GM21825 (cell line): ENCODE results near the gene MYO9A.
"Not testable (repeated sequence)": the region's sequence is repeated elsewhere in the genome, so short reads cannot be mapped to it uniquely, and the experiment has no call there.

Source experiments
- ATAC-seq: cut with Tn5 transposase; IDR thresholded peaks from one replicate; pipeline ENCODE4 v1.9.1; 2021; ENCODE audit warnings: mild to moderate bottlenecking, moderate library complexity; ENCODE audit not compliant: unreplicated experiment

Gene MYO9A

DNA sequence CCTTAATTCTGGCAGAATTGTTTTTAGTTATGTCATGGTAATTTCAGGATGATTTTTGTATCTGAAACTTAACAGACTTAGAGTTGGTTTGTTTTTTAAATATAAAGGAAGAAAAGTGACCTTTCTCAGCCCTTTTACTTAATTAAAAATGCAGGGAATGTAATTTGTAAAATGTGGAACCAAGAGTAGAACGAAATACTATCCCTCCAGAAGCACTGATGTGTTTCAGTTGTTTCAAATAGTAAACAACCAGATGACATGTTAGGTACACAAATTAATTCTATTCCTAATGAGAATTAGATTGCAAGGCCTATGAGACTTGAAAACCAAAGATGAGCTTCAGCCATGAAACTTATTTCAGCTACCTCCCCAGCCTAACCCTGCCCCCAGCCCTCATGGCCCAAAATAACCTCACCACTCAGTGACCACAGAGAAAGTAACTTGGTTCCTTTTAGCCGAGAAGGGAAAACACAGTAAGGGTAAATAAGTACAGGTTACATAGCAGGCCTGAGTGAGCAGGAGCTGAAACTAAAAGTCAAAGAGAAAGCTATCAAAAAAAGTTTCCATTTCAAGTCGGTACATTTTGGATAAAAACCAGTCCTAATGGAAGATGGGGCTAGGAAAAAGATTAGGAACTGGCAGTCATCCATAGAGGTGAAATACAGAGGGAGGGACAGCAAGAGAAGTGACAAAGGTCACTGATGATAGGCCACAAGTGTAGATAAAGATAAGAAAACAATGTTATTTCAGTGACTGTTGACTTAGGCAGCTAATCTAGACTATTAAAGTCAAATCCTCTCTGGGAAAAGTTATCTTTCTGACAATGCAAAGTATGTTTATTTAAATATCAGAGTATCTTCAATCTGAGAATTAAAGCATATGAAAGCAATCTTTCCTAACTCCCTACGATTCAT is 23.5 kb upstream of the MYO9A start:
- peak; percentile 100 for ATAC-seq

- ATAC-seq = no peak
Measured at GRCh38 chr15:72140088-72140487, 22.1 kb upstream of the MYO9A start.

- no peak for ATAC-seq
Measured at GRCh38 chr15:72139667-72140066, 21.7 kb upstream of the MYO9A start.

DNA sequence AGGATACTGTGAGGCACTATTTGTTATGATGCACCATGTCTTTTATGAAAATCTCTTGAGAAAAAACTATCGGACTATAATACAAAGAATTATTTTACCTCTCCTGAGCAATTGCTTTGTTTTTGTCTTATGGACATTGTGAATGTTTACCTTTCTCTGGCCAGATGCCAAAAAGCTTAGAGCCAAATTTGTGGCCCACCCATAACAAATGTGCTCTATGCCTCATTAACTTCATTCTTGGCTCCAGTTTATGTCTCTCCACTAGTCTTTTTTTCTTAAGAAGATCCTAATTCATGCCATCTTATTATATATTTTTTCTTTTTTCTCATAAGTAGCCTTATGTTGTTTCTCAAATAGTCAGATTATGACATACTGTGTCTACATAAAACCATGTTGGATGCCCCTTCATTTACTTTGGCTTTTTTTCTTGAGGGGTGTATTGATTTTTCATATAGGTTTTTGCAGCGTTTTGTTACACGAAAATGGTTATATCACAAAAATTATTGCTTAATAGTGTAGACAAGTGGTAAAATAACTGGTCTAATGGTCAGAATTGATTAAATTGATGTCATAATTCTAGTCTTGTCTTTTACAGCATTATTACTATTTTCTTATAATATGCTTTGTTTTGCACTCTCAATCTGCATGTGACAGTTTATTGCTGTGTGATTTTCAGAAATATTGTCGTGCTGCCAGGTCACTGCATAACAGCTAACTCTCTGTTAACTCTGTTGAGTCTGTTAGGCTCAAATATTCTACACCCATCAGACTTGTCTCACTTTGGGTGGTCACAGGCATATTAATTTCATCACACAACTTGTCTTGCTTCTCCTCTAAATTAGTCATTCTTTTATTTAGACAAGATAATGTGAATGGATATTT is 18.5 kb upstream of the MYO9A start:
- no peak for ATAC-seq

DNA sequence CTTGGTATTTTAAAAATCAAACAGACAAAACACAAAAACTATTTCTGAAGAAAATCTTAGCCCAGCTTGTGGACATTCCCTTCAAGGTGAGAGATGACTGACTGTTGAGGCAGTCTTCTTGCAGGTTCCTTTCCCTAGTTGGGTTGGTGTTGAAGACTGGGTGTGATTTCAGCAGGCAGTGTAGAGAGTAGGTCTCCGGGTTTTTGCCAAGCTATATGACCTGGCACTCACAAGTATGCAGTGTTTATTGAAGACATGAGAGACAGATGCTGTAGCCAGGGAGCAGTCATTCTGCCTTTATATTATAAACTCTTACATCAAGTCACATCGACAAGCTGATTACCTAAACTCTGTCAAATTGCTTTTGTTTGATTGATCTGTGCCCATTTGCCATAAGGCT is 17.8 kb upstream of the MYO9A start:
- no peak for ATAC-seq

DNA sequence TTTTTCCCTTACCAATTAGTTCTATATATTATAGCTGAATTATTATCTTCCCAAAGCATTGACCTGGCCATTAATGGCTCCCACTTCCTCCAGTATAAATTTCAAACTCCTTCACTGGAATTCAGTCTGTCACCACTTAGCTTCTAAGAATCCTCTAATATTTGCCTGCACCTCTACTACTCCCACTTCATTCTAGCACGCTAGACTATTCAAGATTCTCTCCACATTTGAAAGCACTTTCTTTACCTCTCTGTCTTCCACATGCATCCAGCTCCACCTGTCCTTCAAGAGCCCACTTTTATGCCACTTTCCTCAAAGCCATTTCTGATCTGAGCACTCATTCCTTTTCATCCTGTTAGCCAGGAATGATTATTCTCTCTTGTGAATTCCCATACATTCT is 15.3 kb upstream of the MYO9A start:
- ATAC-seq = no peak

DNA sequence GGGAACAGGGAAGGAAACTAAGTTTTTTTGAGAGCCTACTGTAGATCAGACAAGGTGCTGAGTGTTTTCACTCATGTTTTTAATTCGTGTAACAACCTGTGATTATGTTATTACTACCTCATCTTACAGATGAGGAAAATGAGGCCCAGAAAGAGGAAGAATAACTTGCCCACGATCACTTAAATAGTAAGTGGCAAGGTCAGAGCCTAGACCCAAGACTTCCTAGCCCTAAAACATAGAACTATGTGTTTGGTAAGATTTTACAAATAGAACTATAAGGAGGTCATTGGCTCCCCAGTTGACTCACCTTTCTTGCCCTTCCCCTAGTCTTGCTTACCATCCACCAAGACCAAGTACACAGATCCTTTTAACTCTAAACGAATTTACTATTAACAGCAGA is 14.0 kb upstream of the MYO9A start:
- ATAC-seq = no peak

DNA sequence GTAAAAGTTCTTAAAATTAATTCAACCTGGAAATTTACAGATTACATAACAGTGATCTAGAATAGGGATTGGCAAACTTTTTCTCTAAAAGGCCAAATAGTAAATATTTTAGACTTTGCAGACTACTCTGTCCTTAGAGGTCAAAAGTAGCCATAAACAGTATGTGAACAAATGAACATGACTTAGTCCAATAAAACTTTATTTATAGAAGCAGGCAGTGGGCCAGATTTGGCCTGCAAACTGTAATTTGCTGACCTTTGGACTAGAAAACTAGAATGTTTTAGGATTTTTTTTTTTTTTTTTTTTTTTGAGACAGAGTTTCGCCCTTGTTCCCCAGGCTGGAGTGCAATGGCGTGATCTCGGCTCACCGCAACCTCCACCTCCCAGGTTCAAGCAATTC is 12.3 kb upstream of the MYO9A start:
- no peak for ATAC-seq

- no peak for ATAC-seq
Measured at GRCh38 chr15:72128359-72128758, 10.4 kb upstream of the MYO9A start.

GRCh38 chr15:72127724-72128322 is 9.9 kb upstream of the MYO9A start:
- no peak for ATAC-seq

DNA sequence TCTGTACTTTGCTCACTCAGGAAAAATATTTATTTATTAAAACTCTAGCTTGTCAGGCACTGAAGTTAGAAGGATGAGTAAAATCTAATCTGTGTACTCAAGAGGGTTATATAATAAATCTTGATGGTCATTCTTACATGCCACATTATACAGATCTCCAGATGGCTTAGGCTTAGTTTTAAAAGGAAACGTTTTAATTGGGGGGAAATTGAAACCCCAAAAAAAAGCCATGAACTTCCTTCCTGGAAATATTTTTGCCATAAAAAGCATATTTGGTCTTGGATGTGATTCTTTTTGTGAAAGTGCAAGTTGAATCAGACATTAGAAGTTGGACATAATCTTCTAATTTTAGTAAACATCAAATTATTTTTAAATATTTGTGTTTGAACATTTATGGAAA is 6.3 kb upstream of the MYO9A start:
- no peak for ATAC-seq

- peak; percentile 62 for ATAC-seq
Measured at GRCh38 chr15:72117486-72118016, 399 bp downstream of the MYO9A start.

GRCh38 chr15:72116731-72117485 is 1.0 kb downstream of the MYO9A start:
- peak; percentile 7 for ATAC-seq

GRCh38 chr15:72113347-72114031 is 4.5 kb downstream of the MYO9A start:
- no peak for ATAC-seq

DNA sequence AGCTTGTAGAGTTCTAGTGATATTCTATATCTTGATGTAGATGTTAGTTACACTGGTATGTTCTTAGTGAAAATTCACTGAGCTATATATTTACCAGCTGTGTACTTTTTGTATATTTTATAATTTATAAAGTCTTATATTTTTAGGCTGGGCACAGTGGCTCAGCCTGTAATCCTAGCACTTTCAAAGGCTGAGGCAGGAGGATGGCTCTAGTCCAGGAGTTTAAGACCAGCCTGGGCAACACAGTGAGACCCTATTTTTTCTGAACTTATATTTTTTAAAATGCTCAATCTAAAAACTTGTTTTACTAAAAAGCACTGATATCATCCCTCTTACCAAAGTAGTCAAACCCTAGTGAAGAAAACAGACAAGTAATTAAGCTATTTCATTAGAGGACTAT is 5.1 kb downstream of the MYO9A start:
- ATAC-seq = no peak

DNA sequence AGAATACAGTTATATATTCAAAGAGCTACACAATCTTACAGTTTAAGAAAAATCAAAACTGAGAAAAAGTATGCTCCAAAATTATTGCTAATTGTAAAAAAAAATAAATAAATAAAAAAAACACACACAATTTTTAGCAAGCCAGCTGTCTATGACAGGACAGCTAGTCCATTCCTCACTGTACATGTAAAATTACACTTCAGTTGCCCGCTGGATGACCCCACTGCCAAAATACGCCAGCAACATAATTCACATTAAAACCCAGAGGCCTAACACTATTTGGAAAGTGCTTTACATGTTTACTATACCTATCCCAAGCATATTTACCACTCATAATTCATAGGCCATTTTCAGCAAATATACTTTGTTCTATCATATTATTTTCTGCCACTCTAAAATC is 5.8 kb downstream of the MYO9A start:
- no peak for ATAC-seq

- no peak for ATAC-seq
Measured at GRCh38 chr15:72110355-72110754, 7.6 kb downstream of the MYO9A start.

DNA sequence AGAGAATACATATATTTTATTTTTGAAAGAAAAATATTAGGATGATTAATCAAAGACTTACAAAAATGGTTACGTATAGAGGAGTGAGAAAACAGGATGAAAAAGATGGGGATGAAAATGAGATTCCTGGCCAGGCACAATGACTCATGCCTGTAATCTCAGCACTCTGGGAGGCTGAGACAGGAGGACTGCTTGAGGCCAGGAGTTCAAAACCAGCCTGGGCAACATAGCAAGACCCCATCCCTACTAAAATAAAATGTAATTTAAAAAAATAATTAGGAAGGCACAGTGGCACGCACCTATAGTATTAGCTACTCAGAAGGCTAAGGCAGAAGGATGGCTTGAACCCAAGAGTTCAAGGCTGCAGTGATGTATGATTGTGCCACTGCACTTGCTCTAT is 11.9 kb downstream of the MYO9A start:
- ATAC-seq = no peak

DNA sequence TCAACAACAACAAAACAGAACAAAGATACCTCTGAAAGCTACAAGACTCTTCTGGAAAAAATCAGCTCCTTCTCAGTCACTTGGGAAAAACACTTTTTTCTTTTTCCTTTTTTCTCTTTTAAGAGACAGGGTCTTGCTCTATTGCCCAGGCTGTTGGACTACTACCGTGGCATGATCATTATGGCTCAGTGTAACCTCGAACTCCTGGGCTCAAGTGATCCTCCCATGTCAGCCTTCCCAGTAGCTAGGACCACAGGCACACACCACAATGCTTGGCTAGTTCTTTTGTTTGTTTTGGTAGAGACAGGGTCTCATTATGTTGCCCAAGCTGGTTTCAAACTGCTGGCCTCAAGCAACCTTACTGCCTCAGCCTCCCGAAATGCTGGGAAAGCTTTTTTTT is 12.8 kb downstream of the MYO9A start:
- ATAC-seq = no peak

DNA sequence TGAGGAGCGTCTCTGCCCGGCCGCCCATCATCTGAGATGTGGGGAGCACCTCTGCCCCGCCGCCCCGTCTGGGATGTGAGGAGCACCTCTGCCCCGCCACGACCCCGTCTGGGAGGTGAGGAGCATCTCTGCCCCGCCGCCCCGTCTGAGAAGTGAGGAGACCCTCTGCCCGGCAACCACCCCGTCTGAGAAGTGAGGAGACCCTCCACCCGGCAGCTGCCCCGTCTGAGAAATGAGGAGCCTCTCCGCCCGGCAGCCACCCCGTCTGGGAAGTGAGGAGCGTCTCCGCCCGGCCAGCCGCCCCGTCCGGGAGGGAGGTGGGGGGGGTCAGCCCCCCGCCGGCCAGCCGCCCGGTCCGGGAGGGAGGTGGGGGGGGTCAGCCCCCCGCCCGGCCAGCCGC is 17.4 kb downstream of the MYO9A start:
- ATAC-seq = not testable (repeated sequence)
